ENCODE data around the gene CCDC195. TPM values are rescaled to one million over a fixed set of nuclear protein-coding genes. Genes with fewer than 3 reads are reported as not detected.

CCDC195 gene
- total and polyA plus RNA-seq, 2 experiments from 2014 or later, result not detected

DNA sequence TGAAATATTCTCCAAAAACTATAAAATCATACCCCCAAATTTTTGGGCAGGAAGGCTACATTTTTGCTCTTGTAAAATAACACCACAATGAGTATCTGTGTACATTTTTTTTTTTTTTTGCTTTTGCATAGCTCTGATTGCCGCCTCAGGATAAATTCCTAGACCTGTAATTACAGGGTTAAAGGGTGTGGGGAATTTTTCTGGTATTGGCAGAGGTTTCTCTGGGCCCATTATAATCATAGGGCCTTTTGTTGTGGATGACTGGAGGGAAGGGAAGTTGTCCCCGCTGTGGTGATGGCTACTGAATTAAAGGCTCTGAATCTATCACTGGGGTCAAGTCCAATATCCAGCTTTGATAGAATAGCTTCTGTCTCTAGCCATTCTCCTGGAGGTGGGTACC lies 26.6 kb downstream of the CCDC195 start:
- Histone ChIP-seq H4K20me1 (replicated peaks; ENCODE audit: insufficient read depth) (no peaks in the 10 kb centered on the region), H3F3A (replicated peaks; ENCODE audit: low read depth) (no peaks in the 10 kb centered on the region), H3K79me2 (replicated peaks; ENCODE audit: insufficient read depth) (no peaks in the 10 kb centered on the region), H3K36me3 (ENCODE audit: insufficient read depth) (no peaks in the 10 kb centered on the region), H3K4me3 (no peak overlapping the region), H2AFZ (no peak overlapping the region), H3K27me3 (ENCODE audit: insufficient read depth) (no peaks in the 10 kb centered on the region), H3K4me1 (ENCODE audit: insufficient read depth) (no peaks in the 10 kb centered on the region), H3K27ac (ENCODE audit: low read depth) (no peak overlapping the region), H3K4me2 (no peak overlapping the region), H3K9me2 (ENCODE audit: insufficient read depth) (no peaks in the 10 kb centered on the region)
- no peak overlapping the region for H3K4me3 Mint-ChIP-seq
- no peaks in the 10 kb centered on the region for H3K9me3 Mint-ChIP-seq
- no peaks in the 10 kb centered on the region for H3K36me3 Mint-ChIP-seq (ENCODE audit: low read depth)
- TF ChIP-seq STAT1 (IDR thresholded peaks at IDR 0.05; ENCODE audit: unreplicated experiment) (no peak), POLR2AphosphoS5 (IDR thresholded peaks at IDR 0.05; ENCODE audit: low read depth) (no peak), EZH2phosphoT487 (IDR thresholded peaks at IDR 0.05; ENCODE audit: unreplicated experiment) (no peak), ZNF462 (CRISPR knock-in tag; IDR thresholded peaks at IDR 0.05) (no peak), ZNF114 (CRISPR knock-in tag; IDR thresholded peaks at IDR 0.05) (no peak), JUNB (IDR thresholded peaks at IDR 0.05; ENCODE audit: unreplicated experiment) (no peak), EZH2 (IDR thresholded peaks at IDR 0.05; ENCODE audit: low read depth, unreplicated experiment) (no peak)
- TF ChIP-seq, protein P1, sequence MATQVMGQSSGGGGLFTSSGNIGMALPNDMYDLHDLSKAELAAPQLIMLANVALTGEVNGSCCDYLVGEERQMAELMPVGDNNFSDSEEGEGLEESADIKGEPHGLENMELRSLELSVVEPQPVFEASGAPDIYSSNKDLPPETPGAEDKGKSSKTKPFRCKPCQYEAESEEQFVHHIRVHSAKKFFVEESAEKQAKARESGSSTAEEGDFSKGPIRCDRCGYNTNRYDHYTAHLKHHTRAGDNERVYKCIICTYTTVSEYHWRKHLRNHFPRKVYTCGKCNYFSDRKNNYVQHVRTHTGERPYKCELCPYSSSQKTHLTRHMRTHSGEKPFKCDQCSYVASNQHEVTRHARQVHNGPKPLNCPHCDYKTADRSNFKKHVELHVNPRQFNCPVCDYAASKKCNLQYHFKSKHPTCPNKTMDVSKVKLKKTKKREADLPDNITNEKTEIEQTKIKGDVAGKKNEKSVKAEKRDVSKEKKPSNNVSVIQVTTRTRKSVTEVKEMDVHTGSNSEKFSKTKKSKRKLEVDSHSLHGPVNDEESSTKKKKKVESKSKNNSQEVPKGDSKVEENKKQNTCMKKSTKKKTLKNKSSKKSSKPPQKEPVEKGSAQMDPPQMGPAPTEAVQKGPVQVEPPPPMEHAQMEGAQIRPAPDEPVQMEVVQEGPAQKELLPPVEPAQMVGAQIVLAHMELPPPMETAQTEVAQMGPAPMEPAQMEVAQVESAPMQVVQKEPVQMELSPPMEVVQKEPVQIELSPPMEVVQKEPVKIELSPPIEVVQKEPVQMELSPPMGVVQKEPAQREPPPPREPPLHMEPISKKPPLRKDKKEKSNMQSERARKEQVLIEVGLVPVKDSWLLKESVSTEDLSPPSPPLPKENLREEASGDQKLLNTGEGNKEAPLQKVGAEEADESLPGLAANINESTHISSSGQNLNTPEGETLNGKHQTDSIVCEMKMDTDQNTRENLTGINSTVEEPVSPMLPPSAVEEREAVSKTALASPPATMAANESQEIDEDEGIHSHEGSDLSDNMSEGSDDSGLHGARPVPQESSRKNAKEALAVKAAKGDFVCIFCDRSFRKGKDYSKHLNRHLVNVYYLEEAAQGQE (IDR thresholded peaks at IDR 0.05; ENCODE audit: unreplicated experiment), result no peak
- DNase-seq (ENCODE audit: low spot score) (no peak), ATAC-seq (no peak)
- no peaks in the 10 kb centered on the region for H3K4me1 Mint-ChIP-seq
- no peak overlapping the region for H3K27ac Mint-ChIP-seq
- H3K27me3 Mint-ChIP-seq (ENCODE audit: insufficient read depth, low read depth, poor library complexity), result no peaks in the 10 kb centered on the region
